LNCAP (cell line): ENCODE data around the gene DUSP15.

Experiments
- CTCF ChIP-seq: fragments of 450-650 bp; IDR thresholded peaks from 2 replicates; pipeline ENCODE4 v1.5.1; 2017; ENCODE audit warnings: mild to moderate bottlenecking

The DUSP15 gene

GRCh38 chr20:31844737-31845299, 25.5 kb downstream of the DUSP15 start:
- TF ChIP-seq CTCF: no peak

GRCh38 chr20:31843881-31844280, 26.4 kb downstream of the DUSP15 start:
- no peak for TF ChIP-seq CTCF

- no peak for TF ChIP-seq CTCF
These were observed 27.0 kb downstream of the DUSP15 start for GRCh38 chr20:31843288-31843687.

GRCh38 chr20:31842471-31843157, 27.7 kb downstream of the DUSP15 start:
- TF ChIP-seq CTCF: no peak

- TF ChIP-seq CTCF: no peak
These were observed 28.4 kb downstream of the DUSP15 start for GRCh38 chr20:31841928-31842327.

GRCh38 chr20:31840906-31841816, 29.2 kb downstream of the DUSP15 start:
- TF ChIP-seq CTCF: no peak

- TF ChIP-seq CTCF: no peak
These were observed 30.4 kb downstream of the DUSP15 start for GRCh38 chr20:31839782-31840487.
